ENCODE results near the gene SEZ6L.

GRCh38 chr22:26205494-26205893 lies 36.2 kb downstream of the SEZ6L start:
- TF ChIP-seq CTCF (IDR thresholded peaks at IDR 0.05) (no peak), POLR2A (IDR thresholded peaks at IDR 0.05) (no peak)

Measured in adrenal gland (tissue), 5 donors.